ENCODE data around the gene GTPBP3. TPM values are rescaled to one million over a fixed set of nuclear protein-coding genes. Genes with fewer than 3 reads are reported as not detected.

GTPBP3 gene
- total and polyA plus RNA-seq, 12 donors: 8.0 to 12.8 (median 9.8) TPM

- Histone ChIP-seq H3K4me1 (peaks cover 16 to 61% (median 42%) of the 10 kb centered on the region in 9 donors), H3K27me3 (peaks cover 0 to 19% (median 0%) of the 10 kb centered on the region in 7 donors), H3K9me3 (no peaks in the 10 kb centered on the region), H3K36me3 (peaks cover 0 to 6% (median 0%) of the 10 kb centered on the region in 9 donors), H3K27ac (peak overlapping the region; percentile 55 to 86 (median 74)), H3K4me3 (no peak overlapping the region)
- ATAC-seq: peak; percentile 36 to 83 (median 72)
- intact Hi-C loops (cut with DNase I): loop anchor here (2.0 to 10.0 kb wide), 5 partner anchors 39 to 507 kb away; partner anchors contain the start of genes NXNL1 (in 2 of the 10) and RPL18A (in 1 of the 10)
- no peak for TF ChIP-seq CTCF (IDR thresholded peaks at IDR 0.05)
- WGBS, 2 donors: 8 to 9% methylated on average over 6 of the region's 6 CpGs
- DNase-seq: no peak
Measured at GRCh38 chr19:17347361-17347760, 10.0 kb downstream of the GTPBP3 start.

GRCh38 chr19:17347877-17348276, 10.5 kb downstream of the GTPBP3 start:
- DNase-seq (no peak), ATAC-seq (no peak)
- TF ChIP-seq CTCF (IDR thresholded peaks at IDR 0.05): no peak
- H3K27ac ChIP-seq: peak overlapping the region; percentile 55 to 86 (median 74)
- H3K4me1 ChIP-seq: peaks cover 20 to 66% (median 47%) of the 10 kb centered on the region in 9 donors
- no peak overlapping the region for H3K4me3 ChIP-seq
- intact Hi-C loops (cut with DNase I): loop anchor here (2.0 to 10.0 kb wide), 5 partner anchors 39 to 507 kb away; partner anchors contain the start of genes NXNL1 (in 2 of the 10) and RPL18A (in 1 of the 10)
- peaks cover 0 to 19% (median 0%) of the 10 kb centered on the region in 7 donors for H3K27me3 ChIP-seq
- WGBS, 2 donors: 64 to 67% methylated on average over 2 of the region's 2 CpGs
- H3K9me3 ChIP-seq: no peaks in the 10 kb centered on the region
- H3K36me3 ChIP-seq: peaks cover 0 to 6% (median 0%) of the 10 kb centered on the region in 9 donors

- Histone ChIP-seq H3K4me1 (peaks cover 20 to 74% (median 50%) of the 10 kb centered on the region in 9 donors), H3K27ac (peak overlapping the region in 9 of 10 donors; percentile 56 to 86 (median 76)), H3K36me3 (peaks cover 0 to 2% (median 0%) of the 10 kb centered on the region in 9 donors), H3K27me3 (peaks cover 0 to 19% (median 0%) of the 10 kb centered on the region in 7 donors), H3K4me3 (peak overlapping the region in 2 of 10 donors; percentile 10 to 26), H3K9me3 (no peaks in the 10 kb centered on the region)
- intact Hi-C loops (cut with DNase I): loop anchor here in 7 of 10 donors (5.0 to 10.0 kb wide), 3 partner anchors 116 to 506 kb away; partner anchors contain the start of genes NXNL1 (in 2 of the 7) and RPL18A (in 1 of the 7)
- DNase-seq (peak; percentile 77 to 80), ATAC-seq (peak; percentile 58 to 85 (median 77))
- 6% methylated on average over 12 of the region's 12 CpGs for WGBS, 2 donors
- TF ChIP-seq CTCF (IDR thresholded peaks at IDR 0.05): no peak
Measured at GRCh38 chr19:17348700-17349099, 11.3 kb downstream of the GTPBP3 start.

GRCh38 chr19:17351815-17352435, 14.6 kb downstream of the GTPBP3 start:
- intact Hi-C loops (cut with DNase I): no loop called here
- WGBS, 2 donors: 90 to 92% methylated on average over 45 of the region's 45 CpGs
- no peaks in the 10 kb centered on the region for H3K9me3 ChIP-seq
- H3K27ac ChIP-seq: peak overlapping the region in 2 of 10 donors; percentile 26 to 48
- no peak for DNase-seq
- no peak for ATAC-seq
- no peak for TF ChIP-seq CTCF (IDR thresholded peaks at IDR 0.05)
- no peak overlapping the region for H3K4me3 ChIP-seq
- no peaks in the 10 kb centered on the region for H3K36me3 ChIP-seq
- peaks cover 20 to 65% (median 43%) of the 10 kb centered on the region in 9 donors for H3K4me1 ChIP-seq
- H3K27me3 ChIP-seq: peaks cover 0 to 19% (median 0%) of the 10 kb centered on the region in 7 donors
